HG03045 (cell line): ENCODE results near the gene WSCD1.

Experiments used
- ATAC-seq: cut with Tn5 transposase; IDR thresholded peaks from one replicate; pipeline ENCODE4 v1.9.1; 2021; ENCODE audit warnings: mild to moderate bottlenecking, moderate library complexity; ENCODE audit not compliant: unreplicated experiment

The WSCD1 gene

DNA sequence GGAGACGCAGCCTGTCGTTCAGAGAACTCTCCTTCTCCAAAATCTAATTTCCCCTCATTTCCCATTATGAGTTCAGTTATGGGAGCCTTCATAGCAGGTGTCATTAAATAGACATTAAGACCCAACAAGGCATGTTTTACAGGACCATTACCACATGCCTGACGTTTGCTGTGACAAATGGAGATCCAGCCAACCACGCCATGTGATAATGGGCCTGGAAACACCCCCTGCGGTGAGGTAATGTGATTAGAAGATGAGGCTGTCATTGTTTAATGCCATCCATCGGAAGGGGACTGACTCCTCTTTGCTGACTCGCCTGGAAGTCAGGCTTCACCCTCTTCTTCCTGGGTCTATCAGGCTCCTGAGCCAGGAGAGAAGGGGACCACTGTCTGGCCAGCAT, 76.9 kb downstream of the WSCD1 start:
- ATAC-seq: no peak

GRCh38 chr17:6153375-6153774, 83.2 kb downstream of the WSCD1 start:
- no peak for ATAC-seq

DNA sequence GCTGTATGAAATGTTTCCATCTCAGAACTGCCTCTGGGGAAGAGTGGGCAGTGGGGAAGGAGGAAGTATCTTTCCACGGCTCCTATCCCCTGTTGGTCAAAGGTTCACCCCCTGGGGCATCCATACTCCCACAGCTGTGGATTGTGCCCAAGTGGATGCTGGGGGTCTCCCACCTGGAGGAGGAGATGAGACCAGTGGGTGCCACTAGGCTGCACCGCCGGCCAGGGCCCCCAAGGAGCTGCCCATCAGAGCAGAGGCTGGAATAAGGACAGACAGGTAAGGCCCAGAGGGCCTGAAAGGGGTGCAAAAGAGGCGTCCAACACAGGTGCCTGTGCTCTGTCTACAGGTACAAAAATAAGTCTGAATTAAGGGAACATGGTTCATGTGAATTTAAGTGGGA, 87.5 kb downstream of the WSCD1 start:
- ATAC-seq: no peak

GRCh38 chr17:6159541-6160231, 89.5 kb downstream of the WSCD1 start:
- no peak for ATAC-seq

DNA sequence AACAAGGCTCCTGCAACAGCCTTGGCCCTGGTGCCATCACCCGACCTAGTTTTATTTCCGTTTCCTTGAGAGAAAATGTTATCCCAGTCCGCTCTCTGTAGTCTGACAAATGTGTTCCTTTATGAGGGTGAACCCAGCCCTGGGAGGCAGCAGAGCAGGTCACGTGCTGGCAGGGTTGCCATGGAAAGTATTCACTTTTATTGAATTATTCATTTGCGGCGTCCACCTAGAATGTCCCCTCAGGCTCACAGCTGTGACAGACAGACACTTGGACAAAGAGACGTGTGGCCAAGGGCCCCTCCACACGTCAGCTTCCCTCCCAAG, 90.0 kb downstream of the WSCD1 start:
- no peak for ATAC-seq

DNA sequence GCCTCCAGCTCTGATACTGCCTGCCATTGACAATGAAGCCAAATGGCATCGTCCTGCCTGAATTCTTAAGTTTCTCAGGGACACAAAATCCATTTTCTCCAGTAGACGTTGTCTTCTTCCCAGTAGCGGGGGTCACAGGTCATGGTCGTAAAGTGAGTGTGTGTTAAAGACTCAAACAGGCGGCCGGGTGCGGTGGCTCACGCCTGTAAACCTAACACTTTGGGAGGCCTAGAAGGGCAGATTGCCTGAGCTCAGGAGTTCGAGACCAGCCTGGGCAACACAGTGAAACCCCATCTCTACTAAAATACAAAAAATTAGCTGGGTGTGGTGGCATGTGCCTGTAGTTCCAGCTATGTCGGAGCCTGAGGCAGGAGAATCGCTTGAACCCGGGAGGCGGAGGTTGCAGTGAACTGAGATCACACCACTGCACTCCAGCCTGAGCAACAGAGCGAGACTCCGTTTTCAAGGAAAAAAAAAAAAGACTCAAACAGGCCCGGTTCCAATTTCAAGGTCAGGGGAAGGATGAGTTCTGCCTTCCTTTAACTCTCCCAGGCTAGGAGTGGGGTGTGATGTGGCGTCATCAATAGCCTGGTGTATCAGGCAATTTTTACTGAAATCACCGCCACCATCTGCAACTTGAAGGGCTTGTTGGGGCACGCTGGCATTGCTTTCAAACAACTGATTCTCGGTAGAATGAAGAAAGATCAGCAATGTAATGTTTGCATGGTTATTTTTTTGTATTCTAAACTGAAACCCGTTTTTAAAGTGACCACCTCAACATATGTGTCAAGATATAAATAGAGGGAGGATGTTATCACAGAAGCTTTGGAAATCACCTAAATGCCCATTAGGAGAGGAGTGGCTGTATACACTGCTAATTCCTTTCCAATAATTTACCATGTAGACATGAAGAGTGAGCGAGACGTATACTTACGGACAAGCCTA, 91.0 kb downstream of the WSCD1 start:
- no peak for ATAC-seq

DNA sequence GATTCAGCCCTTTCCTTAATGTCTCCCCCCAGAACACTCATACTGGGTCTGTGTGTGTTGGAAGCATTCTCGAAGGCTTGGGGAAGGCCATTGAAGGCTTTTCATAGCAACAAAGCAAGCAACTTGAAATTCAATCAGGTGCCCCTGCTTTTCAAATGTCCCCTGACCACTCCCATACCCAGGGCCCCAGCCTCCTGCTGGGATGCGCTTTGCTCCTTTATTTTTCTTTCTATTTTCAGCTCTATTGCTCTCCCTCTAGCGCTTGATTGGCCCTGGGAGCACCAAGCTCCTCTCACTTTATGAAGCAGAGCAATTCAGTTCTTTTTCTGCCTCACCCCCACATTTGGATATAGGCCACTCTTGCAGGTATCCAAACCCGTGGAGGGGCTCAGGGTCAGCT, 92.0 kb downstream of the WSCD1 start:
- no peak for ATAC-seq

DNA sequence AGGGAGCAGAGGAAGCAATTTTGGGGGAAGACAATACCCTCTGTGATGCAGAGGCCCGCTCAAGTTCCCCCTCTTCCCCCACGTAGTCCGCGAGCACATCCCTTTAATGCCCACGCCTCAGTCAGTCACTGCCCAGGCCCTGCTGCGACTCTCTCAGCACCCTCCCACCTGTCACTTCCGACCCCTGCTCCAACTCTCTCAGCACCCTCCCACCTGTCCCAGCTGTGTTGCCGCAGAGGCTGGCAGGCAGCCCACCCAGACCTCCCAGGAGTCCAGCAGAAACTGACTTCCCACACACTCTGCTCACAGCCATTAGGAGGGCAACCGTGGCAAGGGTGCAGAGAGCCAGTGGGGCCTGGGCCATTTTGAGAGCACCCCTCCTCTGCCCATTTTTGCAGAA, 92.7 kb downstream of the WSCD1 start:
- no peak for ATAC-seq

- no peak for ATAC-seq
These were observed 93.6 kb downstream of the WSCD1 start for GRCh38 chr17:6163612-6164333.

GRCh38 chr17:6164996-6165395, 94.8 kb downstream of the WSCD1 start:
- ATAC-seq: no peak

DNA sequence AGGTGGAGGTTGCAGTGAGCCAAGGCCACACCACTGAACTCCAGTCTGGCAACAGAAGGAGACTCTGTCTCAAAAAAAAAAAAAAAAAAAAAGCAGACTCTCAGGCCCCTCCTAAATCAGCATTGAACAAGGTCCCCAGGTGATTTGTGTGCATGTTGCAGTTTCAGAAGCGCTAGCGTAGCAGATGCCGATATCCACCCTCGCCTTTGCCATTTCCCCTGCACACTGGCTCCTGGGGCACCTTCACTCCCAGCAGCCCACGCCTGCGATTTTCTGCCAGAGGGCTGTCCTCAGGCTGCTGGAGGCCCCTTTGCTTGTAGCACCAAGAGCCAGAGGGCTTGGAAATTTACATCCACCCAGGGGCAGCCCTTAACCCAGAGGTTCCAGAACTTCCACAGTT, 95.6 kb downstream of the WSCD1 start:
- no peak for ATAC-seq

DNA sequence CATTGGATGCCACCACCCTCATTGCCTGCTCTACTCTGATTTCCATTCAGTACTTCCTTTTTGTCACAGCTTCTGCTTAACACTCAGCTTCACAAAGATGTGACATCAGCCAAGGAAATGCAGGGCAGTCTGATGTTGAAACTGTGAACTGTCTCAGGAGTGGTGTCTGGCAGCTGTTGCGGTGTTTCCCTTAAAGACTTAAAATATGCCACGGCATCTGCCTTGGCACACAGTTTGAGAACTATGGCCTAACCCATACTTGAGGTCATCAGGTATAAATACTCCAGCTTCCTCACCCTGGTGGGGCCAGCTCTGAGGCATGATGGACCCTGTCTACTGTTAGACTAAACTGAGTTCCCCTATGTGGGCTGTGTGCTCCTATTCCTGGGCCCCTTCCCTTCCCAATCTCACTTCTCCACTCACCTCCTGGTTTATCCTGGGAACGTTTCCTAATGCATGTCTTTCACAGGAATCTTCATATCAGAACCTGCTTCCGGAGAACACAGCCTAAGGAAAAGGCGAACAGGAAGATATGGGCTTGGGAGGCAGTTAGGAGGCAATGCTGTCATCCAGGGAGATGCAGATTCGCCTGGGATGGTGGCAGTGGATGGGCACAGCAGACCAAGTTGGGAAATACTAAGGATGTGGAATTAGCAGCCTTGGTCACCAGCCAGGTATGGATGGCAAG, 96.5 kb downstream of the WSCD1 start:
- ATAC-seq: no peak

DNA sequence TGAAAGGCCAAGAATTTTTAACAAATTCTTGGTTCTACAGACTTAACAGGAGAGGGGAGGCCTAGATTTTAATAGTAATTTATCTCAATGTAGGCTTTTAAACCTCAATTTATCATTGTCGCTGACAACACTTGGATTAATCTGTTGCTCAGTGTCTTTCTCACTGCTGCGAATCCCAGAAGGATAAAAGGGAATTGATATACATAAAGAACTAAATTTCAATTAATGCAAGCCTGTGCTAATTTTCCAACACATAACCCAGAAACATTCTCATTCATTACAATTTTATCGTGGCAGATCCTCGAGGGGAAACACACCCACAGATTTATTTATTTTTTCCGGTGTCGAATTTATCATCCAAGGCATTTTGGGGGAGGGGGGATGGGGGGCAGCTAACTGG, 98.1 kb downstream of the WSCD1 start:
- ATAC-seq: no peak

- ATAC-seq: no peak
These were observed 100.2 kb downstream of the WSCD1 start for GRCh38 chr17:6170349-6170748.

- no peak for ATAC-seq
These were observed 102.6 kb downstream of the WSCD1 start for GRCh38 chr17:6172642-6173330.

- no peak for ATAC-seq
These were observed 103.5 kb downstream of the WSCD1 start for GRCh38 chr17:6173653-6174052.
